Uterus (tissue), 4 donors: ENCODE data around the gene UBE2H. TPM values are rescaled to one million over a fixed set of nuclear protein-coding genes. Genes with fewer than 3 reads are reported as not detected.
"Not testable (repeated sequence)": the region's sequence is repeated elsewhere in the genome, so short reads cannot be mapped to it uniquely, and the experiment has no call there.

Experiments used
- DNase-seq, 2 donors: peaks; one replicate each; pipeline ENCODE4 v3.0.0-alpha.2; 2019 to 2020
- H3K27ac ChIP-seq, 2 donors: fragments of 200-600 bp; sonication (generic); 1 replicate in 1 of 2; 2 replicates in 1 of 2; pipeline ENCODE4 v1.5.1; 2016 to 2018
- H3K27me3 ChIP-seq, 2 donors: fragments of 200-600 bp; sonication (generic); one replicate each; pipeline ENCODE4 v1.5.1; 2018 to 2019; ENCODE audit warnings: control low read depth in 1 of 2
- H3K36me3 ChIP-seq, 2 donors: fragments of 200-600 bp; sonication (generic); one replicate each; pipeline ENCODE4 v1.5.1; 2019; ENCODE audit warnings: control low read depth in 1 of 2
- H3K4me1 ChIP-seq, 2 donors: fragments of 200-600 bp; sonication (generic); one replicate each; pipeline ENCODE4 v1.5.1; 2018 to 2019; ENCODE audit warnings: control low read depth in 1 of 2
- H3K4me3 ChIP-seq, 2 donors: fragments of 200-600 bp; sonication (generic); 1 replicate in 1 of 2; 2 replicates in 1 of 2; pipeline ENCODE4 v1.5.1; 2018 to 2019; ENCODE audit warnings: mild to moderate bottlenecking in 1 of 2
- H3K9me3 ChIP-seq, 2 donors: fragments of 200-600 bp; sonication (generic); one replicate each; pipeline ENCODE4 v1.5.1; 2019; ENCODE audit warnings: control low read depth in 1 of 2
- POLR2A ChIP-seq, 2 donors: fragments of 450-650 bp; IDR thresholded peaks; one replicate each; pipeline ENCODE4 v1.6.1; 2016; ENCODE audit warnings: antibody characterized with exemption in 2 of 2, mild to moderate bottlenecking in 1 of 2, moderate library complexity in 1 of 2
- intact Hi-C: fragments of 100-400 bp; cut with DNase I; formaldehyde crosslinking; loops from one replicate; pipeline ENCODE4 v1.15.1; 2023; ENCODE audit warnings: low total_unique reads
- total RNA-seq, 4 donors: library from RNA; depleted of rRNA in 3 of 4; stranded (reverse); fragments of >200 nt in 3 of 4; gene quantifications; one replicate each; pipeline versions ENCODE4 v1.1.0 to v1.2.4, GENCODE V29; 2014 to 2023
- TF ChIP-seq, protein P1 (sequence below), 4 experiments: fragments of 200-600 bp in 2 of 4; fragments of 450-650 bp in 2 of 4; sonication (generic) in 2 of 4; IDR thresholded peaks; one replicate each; pipeline ENCODE4 v1.5.1; 2016 to 2019; ENCODE audit warnings: antibody characterized with exemption in 4 of 4, mild to moderate bottlenecking in 2 of 4, moderate library complexity in 1 of 4
- donor health status: DM: yes; HTN: yes; CAD: no.

The UBE2H gene
- total RNA-seq, 4 donors from 2014 or later, result 35.4 to 99.8 (median 53.1) TPM

DNA sequence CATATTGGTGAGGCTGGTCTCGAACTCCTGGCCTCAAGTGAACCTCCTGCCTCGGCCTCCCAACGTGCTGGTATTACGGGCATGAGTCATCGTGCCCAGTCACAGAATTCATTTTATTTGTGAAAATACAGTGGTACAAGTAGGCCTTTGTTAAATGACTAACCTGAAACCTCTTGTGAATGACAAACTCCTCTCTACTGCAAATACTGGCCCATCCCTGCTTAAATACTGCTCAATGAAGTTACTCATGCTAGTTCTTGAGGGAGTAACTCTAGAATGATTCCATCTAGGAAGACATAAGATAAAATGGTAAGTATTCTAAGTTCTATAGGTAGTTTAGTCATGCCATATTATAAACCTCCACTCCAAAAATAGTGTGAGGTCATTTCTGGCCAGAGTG, 80.7 kb downstream of the UBE2H start:
- H3K9me3 ChIP-seq, result no peaks in the 10 kb centered on the region
- H3K4me3 ChIP-seq, result no peak overlapping the region
- intact Hi-C loops, result no loop called here
- TF ChIP-seq, protein P1, sequence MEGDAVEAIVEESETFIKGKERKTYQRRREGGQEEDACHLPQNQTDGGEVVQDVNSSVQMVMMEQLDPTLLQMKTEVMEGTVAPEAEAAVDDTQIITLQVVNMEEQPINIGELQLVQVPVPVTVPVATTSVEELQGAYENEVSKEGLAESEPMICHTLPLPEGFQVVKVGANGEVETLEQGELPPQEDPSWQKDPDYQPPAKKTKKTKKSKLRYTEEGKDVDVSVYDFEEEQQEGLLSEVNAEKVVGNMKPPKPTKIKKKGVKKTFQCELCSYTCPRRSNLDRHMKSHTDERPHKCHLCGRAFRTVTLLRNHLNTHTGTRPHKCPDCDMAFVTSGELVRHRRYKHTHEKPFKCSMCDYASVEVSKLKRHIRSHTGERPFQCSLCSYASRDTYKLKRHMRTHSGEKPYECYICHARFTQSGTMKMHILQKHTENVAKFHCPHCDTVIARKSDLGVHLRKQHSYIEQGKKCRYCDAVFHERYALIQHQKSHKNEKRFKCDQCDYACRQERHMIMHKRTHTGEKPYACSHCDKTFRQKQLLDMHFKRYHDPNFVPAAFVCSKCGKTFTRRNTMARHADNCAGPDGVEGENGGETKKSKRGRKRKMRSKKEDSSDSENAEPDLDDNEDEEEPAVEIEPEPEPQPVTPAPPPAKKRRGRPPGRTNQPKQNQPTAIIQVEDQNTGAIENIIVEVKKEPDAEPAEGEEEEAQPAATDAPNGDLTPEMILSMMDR (IDR thresholded peaks at IDR 0.05), result no peak
- no peak for TF ChIP-seq POLR2A (IDR thresholded peaks at IDR 0.05)
- no peak for DNase-seq
- H3K4me1 ChIP-seq, result no peaks in the 10 kb centered on the region
- H3K36me3 ChIP-seq, result no peaks in the 10 kb centered on the region
- H3K27ac ChIP-seq, result no peak overlapping the region
- no peaks in the 10 kb centered on the region for H3K27me3 ChIP-seq

DNA sequence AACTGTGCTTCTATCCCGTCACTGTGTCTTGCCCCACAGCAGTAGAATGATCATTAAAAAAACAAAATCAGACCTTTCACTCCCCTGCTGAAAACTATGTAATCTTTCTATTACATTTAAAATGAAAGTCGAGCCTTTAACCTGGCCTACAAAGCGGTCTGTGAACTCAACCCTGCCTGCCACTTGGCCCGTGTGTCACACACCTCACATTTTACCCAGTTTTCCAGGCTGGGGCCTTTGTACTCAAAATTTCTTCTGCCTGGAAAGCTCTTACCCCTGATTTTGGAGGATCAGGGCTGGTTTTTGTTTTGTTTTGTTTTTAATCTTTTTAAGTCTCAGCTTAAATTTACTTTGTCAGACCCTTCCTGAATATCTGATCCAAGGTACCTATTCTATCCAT, 82.1 kb downstream of the UBE2H start:
- Histone ChIP-seq H3K27me3 (no peaks in the 10 kb centered on the region), H3K4me1 (peaks cover 0 to 5% of the 10 kb centered on the region in 2 donors), H3K27ac (no peak overlapping the region), H3K9me3 (no peaks in the 10 kb centered on the region), H3K36me3 (no peaks in the 10 kb centered on the region), H3K4me3 (no peak overlapping the region)
- DNase-seq, result no peak
- TF ChIP-seq POLR2A (IDR thresholded peaks at IDR 0.05), result no peak
- TF ChIP-seq, protein P1 (IDR thresholded peaks at IDR 0.05), result no peak
- intact Hi-C loops, result no loop called here

DNA sequence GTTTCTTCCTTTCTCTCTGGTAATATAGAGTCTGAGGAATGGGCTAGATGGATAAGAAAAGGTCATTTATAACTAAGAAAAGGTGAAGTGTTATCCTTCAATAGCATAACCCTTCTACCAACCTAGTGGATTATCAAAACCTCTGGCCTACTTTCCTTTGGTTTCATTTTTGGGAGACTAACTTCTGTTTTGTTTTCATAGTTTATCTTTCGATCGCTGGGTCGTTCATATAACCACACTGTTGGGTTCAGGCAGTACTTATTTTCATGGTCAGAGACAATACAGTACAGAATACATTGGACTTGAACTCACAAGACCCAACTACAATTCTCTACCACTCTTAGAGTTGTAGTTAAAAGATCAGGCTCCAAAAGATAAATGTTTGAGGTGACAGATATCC, 86.5 kb downstream of the UBE2H start:
- H3K9me3 ChIP-seq, result no peaks in the 10 kb centered on the region
- H3K4me1 ChIP-seq, result peaks cover 18% of the 10 kb centered on the region in 2 donors
- H3K36me3 ChIP-seq, result no peaks in the 10 kb centered on the region
- H3K4me3 ChIP-seq, result no peak overlapping the region
- H3K27me3 ChIP-seq, result no peaks in the 10 kb centered on the region
- peak overlapping the region; percentile 19 to 85 for H3K27ac ChIP-seq
- no peak for TF ChIP-seq POLR2A (IDR thresholded peaks at IDR 0.05)
- TF ChIP-seq, protein P1 (IDR thresholded peaks at IDR 0.05), result no peak
- DNase-seq, result no peak
- intact Hi-C loops, result no loop called here

DNA sequence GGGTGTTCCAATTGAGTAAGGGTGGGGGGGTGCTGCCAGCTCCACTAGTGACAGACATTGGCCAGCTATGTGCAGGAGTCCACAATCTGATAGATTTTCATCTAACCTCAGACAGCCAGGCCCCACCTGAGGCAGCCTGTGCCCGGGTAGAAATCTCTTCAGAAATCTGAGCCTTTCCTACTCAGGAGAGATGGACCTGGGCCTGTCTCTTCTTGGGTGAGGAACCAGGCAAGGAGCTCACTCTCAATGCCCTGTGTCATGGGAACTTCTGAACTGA, 86.9 kb downstream of the UBE2H start:
- intact Hi-C loops, result no loop called here
- peaks cover 18% of the 10 kb centered on the region in 2 donors for H3K4me1 ChIP-seq
- peak overlapping the region; percentile 19 to 85 for H3K27ac ChIP-seq
- no peak overlapping the region for H3K4me3 ChIP-seq
- TF ChIP-seq POLR2A (IDR thresholded peaks at IDR 0.05), result no peak
- TF ChIP-seq, protein P1 (IDR thresholded peaks at IDR 0.05), result no peak
- no peaks in the 10 kb centered on the region for H3K9me3 ChIP-seq
- no peaks in the 10 kb centered on the region for H3K36me3 ChIP-seq
- no peak for DNase-seq
- H3K27me3 ChIP-seq, result no peaks in the 10 kb centered on the region

DNA sequence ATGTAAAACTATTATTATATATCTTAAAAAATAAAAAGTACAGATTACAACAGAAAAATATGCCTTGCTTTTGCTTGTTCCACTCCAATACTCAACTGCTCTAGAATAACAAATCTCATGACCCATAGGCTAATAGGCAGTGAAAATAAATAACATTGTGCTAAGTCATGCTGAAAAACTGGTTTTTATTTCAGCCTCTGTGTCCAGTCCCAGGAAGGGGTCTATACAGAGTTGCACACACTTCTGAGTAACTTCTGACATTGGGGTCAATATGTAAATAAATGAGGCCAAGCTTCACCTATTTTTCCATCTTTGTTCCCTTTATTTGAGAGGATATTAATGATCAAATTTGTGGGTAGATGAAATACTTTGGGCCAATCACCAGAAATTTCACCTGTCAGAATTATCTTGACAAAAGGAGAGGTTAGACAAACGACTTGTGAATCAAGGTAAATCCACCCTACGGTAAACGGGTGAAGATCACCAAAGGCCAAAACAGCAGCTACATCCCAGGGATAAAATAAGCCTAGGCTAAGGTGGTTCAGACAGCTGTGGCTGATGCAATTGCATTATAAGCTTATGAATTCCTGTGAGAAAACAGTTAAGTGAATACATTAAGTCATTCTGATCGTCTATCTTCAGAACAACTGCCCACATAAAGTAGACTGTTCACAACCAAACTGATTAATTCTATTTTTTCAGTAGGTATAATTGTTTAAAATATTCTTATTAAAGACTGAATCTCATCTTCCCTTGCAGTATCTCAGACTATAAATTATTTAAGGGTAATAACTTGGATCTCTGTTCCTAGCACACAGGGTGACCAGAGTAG, 87.5 kb downstream of the UBE2H start:
- Histone ChIP-seq H3K9me3 (no peaks in the 10 kb centered on the region), H3K36me3 (no peaks in the 10 kb centered on the region), H3K4me1 (peaks cover 18% of the 10 kb centered on the region in 2 donors), H3K27ac (peak overlapping the region; percentile 68 to 85), H3K27me3 (no peaks in the 10 kb centered on the region), H3K4me3 (no peak overlapping the region)
- TF ChIP-seq, protein P1 (IDR thresholded peaks at IDR 0.05), result no peak
- TF ChIP-seq POLR2A (IDR thresholded peaks at IDR 0.05), result no peak
- DNase-seq, result no peak
- intact Hi-C loops, result no loop called here

DNA sequence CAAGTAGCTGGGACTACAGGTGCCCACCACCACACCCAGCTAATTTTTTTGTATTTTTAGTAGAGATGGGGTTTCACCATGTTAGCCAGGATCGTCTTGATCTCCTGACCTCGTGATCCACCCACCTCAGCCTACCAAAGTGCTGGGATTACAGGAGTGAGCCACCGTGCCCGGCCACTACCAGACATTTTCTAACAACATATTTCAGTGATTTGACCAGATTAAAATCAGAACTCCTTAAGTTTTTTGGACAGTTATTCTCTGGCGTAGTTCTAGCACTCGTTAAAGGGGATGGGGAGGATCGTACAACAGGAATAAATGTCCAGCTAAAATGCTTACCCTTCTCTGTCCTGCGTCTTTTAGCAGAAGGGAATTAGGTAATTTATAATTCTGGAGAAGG, 88.1 kb downstream of the UBE2H start:
- intact Hi-C loops, H3K9me3 ChIP-seq, DNase-seq, H3K36me3 ChIP-seq, H3K27me3 ChIP-seq, H3K4me3 ChIP-seq: not testable (repeated sequence)
- Histone ChIP-seq H3K27ac (peak overlapping the region; percentile 68 to 85), H3K4me1 (peaks cover 18% of the 10 kb centered on the region in 2 donors)
